GM18867 (cell line): ENCODE results near the gene DLG2.

Experiments
- ATAC-seq: cut with Tn5 transposase; IDR thresholded peaks from one replicate; pipeline ENCODE4 v1.9.1; 2021; ENCODE audit warnings: mild to moderate bottlenecking, moderate library complexity; ENCODE audit not compliant: unreplicated experiment

DLG2 gene

DNA sequence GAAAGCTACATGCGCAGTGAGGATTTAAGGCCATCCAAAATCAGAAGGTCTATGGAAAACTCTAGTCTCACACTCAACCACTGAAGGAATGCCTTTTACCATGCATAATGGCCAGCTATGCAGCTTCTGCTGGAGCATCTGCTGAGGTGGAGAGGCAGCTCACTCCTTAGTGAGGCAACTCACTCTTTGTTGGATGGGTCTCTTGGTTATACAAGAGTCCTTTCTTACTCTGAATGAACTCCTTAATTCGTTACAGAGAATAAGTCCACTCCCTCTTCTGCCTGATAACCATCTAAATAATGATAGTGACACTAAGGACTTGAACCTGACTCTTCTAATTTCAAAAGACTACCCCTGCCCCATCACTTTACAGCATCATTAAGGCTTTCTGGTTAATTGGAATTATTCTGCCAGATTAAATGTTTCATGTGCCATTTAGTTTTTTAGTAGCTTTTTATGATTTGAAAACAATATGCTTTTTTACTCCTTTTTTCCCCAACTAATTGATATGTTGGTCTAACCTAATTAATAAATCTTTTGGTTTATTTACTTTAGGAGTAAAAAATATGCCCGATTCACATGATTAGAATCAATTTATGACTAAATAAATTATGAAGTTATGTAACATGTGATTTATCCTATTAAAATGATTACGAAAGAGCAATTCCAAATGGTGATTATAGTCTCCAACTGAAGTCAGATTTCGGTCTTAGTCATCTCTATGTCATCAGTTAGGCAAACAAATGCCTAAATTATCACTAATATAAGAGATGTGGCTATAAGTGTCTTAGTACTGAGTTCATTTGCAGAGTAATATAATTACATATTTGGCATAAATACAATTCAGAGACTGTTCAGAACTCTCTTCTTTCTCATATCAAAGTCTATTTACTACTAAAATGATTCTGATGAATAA lies 2054.3 kb downstream of the DLG2 start:
- no peak for ATAC-seq

DNA sequence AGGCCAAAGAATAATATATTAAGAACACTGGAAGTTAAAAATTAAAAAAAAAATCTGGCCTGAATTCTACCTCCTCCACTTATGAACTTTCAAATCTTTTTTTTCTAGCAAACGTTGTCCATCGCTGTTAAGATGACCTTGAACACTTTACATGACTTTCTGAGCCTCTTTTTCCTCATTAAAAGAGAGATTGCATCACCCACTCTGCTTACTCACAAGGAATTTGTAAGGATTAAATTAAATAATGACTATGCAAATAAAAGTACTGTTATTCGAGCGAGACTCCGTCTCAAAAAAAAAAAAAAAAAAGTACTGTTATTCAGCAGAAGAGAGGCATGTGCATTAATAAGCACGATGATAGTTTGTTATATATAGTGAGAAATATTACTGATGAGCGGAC lies 2055.8 kb downstream of the DLG2 start:
- ATAC-seq, result no peak

DNA sequence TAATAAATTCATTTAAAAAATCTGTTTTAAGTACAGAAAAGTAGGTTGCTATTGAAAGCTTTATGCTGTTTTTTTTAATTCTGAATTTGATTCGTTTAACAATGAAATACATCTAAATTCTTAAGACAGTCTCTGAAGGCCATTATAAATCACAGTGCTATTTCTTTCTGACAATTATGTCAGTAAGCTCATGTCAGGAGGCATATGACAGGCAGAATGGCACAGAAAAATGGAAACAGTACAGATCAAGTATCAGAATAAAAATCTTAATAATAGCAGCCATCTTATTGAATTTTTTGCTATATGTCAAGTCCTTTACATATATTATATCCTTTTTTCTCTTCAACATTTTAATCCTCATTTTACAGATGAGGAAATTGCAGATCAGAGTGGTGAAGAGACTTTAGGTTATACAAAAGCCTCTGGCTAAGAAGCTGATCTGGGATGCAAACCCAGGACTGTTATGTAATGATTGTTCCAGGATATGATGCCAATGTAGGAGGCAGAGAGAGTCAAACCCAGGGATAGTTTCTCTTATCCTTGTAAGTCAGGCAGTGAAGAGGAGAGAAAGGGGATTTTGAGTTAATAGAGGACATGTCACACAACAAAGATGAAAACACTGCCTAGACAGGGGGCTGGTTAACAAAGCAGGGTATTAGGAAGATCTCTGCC lies 2057.9 kb downstream of the DLG2 start:
- ATAC-seq, result no peak

GRCh38 chr11:83568516-83568915 lies 2058.6 kb downstream of the DLG2 start:
- no peak for ATAC-seq

DNA sequence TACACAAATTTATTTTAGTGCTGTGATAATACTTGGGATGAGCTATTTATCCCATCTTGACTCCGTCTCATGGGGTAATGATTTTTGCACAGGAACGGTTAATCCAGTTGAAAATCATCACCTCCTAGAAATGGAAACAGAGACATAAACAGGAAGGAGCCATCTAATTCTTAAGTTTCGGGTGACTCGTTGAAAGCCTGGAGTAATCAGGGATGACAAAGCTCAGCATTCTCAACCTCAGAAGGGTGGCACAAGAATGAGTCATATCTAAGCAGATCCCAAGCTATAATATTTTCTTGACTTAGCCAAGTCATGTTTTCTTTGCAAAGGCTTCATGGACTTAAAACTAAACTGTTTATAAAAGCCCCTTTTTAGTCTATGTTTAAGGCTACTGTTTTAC lies 2060.2 kb downstream of the DLG2 start:
- no peak for ATAC-seq

GRCh38 chr11:83564870-83565269 lies 2062.3 kb downstream of the DLG2 start:
- no peak for ATAC-seq

DNA sequence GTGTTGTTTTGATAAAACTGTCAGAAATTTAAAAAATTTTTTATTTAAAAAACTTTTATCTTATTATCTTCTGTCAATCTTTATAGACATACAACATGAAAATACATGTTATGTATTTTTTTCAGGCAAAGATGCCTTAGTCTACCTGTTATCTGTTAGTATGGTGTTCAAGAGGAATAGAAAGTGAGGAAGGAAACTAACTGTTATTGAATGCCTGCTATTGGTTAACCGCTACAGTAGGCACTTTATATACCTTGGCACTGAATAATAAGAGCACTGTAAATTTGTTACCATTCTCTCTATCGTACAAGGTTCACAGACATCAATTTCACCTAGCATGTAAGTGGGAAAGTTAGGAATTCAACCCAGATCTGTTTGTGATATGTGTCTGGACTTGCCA lies 2068.9 kb downstream of the DLG2 start:
- ATAC-seq, result no peak

GRCh38 chr11:83557653-83558052 lies 2069.5 kb downstream of the DLG2 start:
- ATAC-seq, result no peak

GRCh38 chr11:83554876-83555275 lies 2072.3 kb downstream of the DLG2 start:
- no peak for ATAC-seq

GRCh38 chr11:83549984-83550667 lies 2077.0 kb downstream of the DLG2 start:
- ATAC-seq, result no peak

DNA sequence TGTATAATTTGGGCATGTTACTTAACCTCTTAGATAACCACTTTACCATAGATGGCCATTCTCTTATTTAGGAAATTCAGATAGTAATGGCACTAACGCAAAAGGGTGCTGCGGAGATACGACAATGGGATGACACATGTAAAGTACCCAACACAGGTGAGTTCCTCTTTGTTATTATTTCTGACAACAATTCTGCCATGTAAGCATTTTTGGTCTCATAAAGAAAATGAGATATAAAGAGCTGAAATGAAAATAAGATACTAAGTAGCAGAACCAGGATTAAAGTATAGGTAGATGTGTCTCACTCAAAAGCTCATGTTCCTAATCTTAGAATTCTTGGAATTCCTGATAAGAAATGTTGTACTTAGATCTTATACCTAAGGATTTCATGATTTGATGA lies 2080.8 kb downstream of the DLG2 start:
- no peak for ATAC-seq

GRCh38 chr11:83545494-83546260 lies 2081.5 kb downstream of the DLG2 start:
- no peak for ATAC-seq

- ATAC-seq, result no peak
Measured at GRCh38 chr11:83544846-83545245, 2082.3 kb downstream of the DLG2 start.

DNA sequence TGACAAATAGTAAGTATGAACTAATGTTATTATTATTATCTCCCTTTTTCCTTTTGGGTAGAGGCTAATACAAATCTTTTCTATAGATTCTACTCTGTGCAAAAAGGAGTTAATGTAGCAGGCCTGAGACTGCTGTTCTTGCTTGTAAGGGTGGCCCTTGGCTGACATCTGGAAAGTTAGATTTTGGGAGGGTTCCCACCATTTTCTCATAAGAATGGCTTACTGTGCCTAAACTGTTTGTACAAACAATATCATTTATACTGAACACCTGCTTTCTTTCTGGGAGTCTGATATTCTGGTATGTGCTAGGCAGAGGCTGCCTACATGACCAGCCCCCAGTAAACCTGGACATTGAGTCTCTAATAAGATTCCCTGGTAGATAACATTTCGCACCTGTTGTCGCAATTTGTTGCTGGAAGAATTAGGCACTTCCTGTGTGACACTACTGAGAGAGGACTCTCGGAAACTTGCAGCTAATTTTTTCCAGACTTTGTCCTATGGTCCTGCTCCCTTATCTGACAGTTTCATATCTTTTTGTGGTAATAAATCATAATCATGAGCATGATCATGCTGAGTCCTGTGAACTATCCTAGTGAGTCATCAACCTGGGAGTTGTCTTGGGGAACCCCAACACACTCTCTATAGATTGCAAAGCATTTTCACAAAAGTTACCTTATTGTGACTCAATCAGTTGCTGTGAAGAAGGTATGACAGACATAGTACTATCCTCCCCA lies 2083.3 kb downstream of the DLG2 start:
- ATAC-seq, result no peak

DNA sequence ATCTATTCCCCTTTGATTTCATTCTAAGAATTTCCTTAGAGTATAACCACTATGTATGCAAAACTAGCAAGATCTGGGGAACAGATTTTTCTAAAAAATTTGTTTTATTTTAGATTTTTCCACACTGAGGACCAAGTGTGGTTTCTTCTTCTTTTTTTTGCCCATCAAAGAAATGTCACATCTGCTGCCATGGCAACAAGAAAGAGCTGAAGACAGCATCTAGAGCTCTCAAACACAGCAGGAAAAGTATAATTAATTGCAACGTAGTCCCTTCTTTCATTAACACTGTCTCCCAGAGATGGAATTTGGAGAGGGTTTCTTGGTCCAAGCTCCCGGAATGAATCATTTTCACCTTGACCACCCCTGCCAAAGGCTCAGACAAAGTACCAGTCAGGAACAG lies 2084.3 kb downstream of the DLG2 start:
- ATAC-seq, result no peak

DNA sequence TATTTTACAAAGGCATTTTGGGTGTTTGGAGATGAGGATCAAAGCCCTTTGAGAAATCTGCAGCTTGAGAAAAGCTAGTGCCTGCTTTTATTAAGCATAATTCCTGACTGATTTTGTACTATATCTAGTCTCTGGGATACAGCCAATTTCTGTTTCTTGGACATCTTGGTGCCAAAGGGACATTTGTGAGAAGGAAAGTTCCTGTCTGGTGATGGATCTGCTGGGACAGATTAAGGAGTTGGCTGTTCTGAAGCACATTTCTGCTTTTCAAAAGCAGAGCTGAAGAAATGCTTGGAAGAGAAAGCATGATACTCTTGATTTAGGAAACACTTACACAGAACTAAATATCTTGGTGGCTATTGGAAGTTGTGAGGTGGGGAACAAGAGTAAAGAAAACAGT lies 2086.4 kb downstream of the DLG2 start:
- no peak for ATAC-seq

GRCh38 chr11:83540112-83540675 lies 2086.9 kb downstream of the DLG2 start:
- ATAC-seq, result no peak

DNA sequence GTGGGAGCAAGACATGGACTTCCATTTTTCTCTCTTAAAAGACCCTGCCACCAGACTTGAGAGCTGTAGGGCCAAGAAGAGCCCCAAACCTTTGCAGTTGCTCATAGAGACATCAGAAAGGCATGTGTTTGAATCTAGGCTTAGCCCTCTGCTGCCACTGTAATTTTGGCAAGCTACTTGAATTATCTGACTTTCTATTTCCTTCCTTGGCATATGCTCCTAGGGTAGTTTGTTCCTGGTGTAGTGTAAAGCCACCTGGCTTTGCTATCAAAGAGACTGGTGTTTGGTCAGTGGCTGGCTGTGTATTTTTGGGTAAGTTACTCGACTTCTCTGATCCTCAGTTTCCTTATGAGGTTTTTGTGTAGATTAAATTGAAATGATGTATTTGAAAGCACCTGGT lies 2088.9 kb downstream of the DLG2 start:
- no peak for ATAC-seq

GRCh38 chr11:83537131-83537610 lies 2090.0 kb downstream of the DLG2 start:
- ATAC-seq, result no peak

- no peak for ATAC-seq
Measured at GRCh38 chr11:83533166-83533565, 2094.0 kb downstream of the DLG2 start.
